HepG2 (cell line): ENCODE data around the gene GFOD1. TPM values are rescaled to one million over a fixed set of nuclear protein-coding genes. Genes with fewer than 3 reads are reported as not detected.

Experiments used
- ATAC-seq: fragments of 200-7000 bp; cut with Tn5 transposase; 3 replicates; pipeline ENCODE4 v1.9.1; 2020; ENCODE audit warnings: mild to moderate bottlenecking, moderate library complexity
- BruUV-seq: library from RNA; stranded (reverse); fragments of 400-500 nt; replicated peaks from 2 replicates; lab custom pipeline; 2021; lab: Mats Ljungman, UMichigan
- CTCF ChIA-PET: fragments of 300-600 bp; formaldehyde crosslinking; extraction: SDS; loops from one replicate; lab custom pipeline; 2021; ENCODE audit warnings: low total read pairs, inconsistent platforms, low intra/inter-chr PET ratio; lab: Yijun Ruan, JAX
- POLR2A ChIA-PET: fragments of 350-600 bp; sonication (Branson Sonifier 250); formaldehyde crosslinking; loops from one replicate; lab custom pipeline; 2020; ENCODE audit warnings: antibody characterized with exemption, inconsistent platforms; lab: Yijun Ruan, JAX
- DNase-seq: peaks from one replicate; pipeline ENCODE4 v3.0.0-alpha.2; 2015; ENCODE audit warnings: low spot score
- FAIRE-seq: peaks from 3 replicates; lab custom pipeline; 2011; peaks lifted over from hg19 to GRCh38; lab: Jason Lieb, UNC
- H2AFZ ChIP-seq: one replicate; pipeline ENCODE4 v1.6.1; 2011; ENCODE audit warnings: low read length, inconsistent platforms
- H3K27ac ChIP-seq: fragments of 300-600 bp; 3 replicates; pipeline ENCODE4 v1.8.0; 2011; ENCODE audit warnings: mixed run types, mild to moderate bottlenecking, mixed read lengths, low read length, inconsistent platforms; ENCODE audit not compliant: insufficient read depth; ENCODE audit errors: extremely low read length
- H3K27me3 ChIP-seq, 2 experiments: fragments of 200-600 bp in 1 of 2; 2 replicates in 1 of 2; 3 replicates in 1 of 2; pipeline versions ENCODE4 v1.6.0 to v1.8.0; 2011; ENCODE audit warnings: low read length in 2 of 2, mild to moderate bottlenecking in 2 of 2, moderate library complexity in 2 of 2, inconsistent platforms in 1 of 2; ENCODE audit not compliant: insufficient read depth in 2 of 2, control insufficient read depth in 1 of 2
- H3K36me3 ChIP-seq, 2 experiments: fragments of 200-600 bp in 1 of 2; replicated peaks in 1 of 2; 2 replicates in 1 of 2; 3 replicates in 1 of 2; pipeline versions ENCODE4 v1.5.1 to v1.8.0; 2011; ENCODE audit warnings: low read length in 2 of 2, inconsistent platforms in 1 of 2; ENCODE audit not compliant: insufficient read depth in 2 of 2, control insufficient read depth in 1 of 2
- H3K4me1 ChIP-seq: 2 replicates; pipeline ENCODE4 v1.5.1; 2012; ENCODE audit warnings: low read length, inconsistent platforms; ENCODE audit not compliant: insufficient read depth
- H3K4me2 ChIP-seq: 2 replicates; pipeline ENCODE4 v1.6.0; 2011; ENCODE audit warnings: low read depth, low read length, inconsistent platforms
- H3K4me3 ChIP-seq, 3 experiments: fragments of 200-600 bp in 1 of 3; sonication (generic), shearing (Covaris generic) in 1 of 3; replicated peaks in 1 of 3; 2 replicates each; pipeline ENCODE4 v1.5.1; 2011 to 2016; ENCODE audit warnings: low read length in 3 of 3, inconsistent platforms in 2 of 3, low read depth in 2 of 3, mild to moderate bottlenecking in 2 of 3, control low read depth in 1 of 3, mixed read lengths in 1 of 3; ENCODE audit not compliant: insufficient read depth in 1 of 3
- H3K79me2 ChIP-seq: one replicate; pipeline ENCODE4 v1.6.1; 2011; ENCODE audit warnings: low read length, inconsistent platforms; ENCODE audit not compliant: insufficient read depth
- H3K9ac ChIP-seq: 2 replicates; pipeline ENCODE4 v1.6.0; 2011; ENCODE audit warnings: mild to moderate bottlenecking, low read depth, low read length, inconsistent platforms; ENCODE audit not compliant: insufficient read depth
- H3K9me3 ChIP-seq: 2 replicates; pipeline ENCODE4 v1.5.1; 2012; ENCODE audit warnings: mild to moderate bottlenecking, low read length
- H4K20me1 ChIP-seq: 2 replicates; pipeline ENCODE4 v1.6.0; 2011; ENCODE audit warnings: inconsistent platforms, mild to moderate bottlenecking, low read length, moderate library complexity; ENCODE audit not compliant: insufficient read depth
- CTCF ChIP-seq: sonication (generic); formaldehyde crosslinking; IDR thresholded peaks from 2 replicates; pipeline ENCODE4 v1.5.0; 2020; ENCODE audit warnings: mild to moderate bottlenecking, missing genetic modification reagents, moderate library complexity
- DDIT3 ChIP-seq: sonication (generic); formaldehyde crosslinking; IDR thresholded peaks from 2 replicates; pipeline ENCODE4 v1.4.0; 2020; ENCODE audit warnings: mild to moderate bottlenecking, missing genetic modification reagents
- HNF1A ChIP-seq, 2 experiments: sonication (generic) in 1 of 2; formaldehyde crosslinking in 1 of 2; IDR thresholded peaks; 2 replicates each; pipeline versions ENCODE4 v1.4.0 to v1.6.1; 2016 to 2020; ENCODE audit warnings: borderline replicate concordance in 1 of 2, low read depth in 1 of 2, mild to moderate bottlenecking in 1 of 2, missing genetic modification reagents in 1 of 2
- KDM1A ChIP-seq: IDR thresholded peaks from 2 replicates; pipeline ENCODE4 v1.6.1; 2016; ENCODE audit warnings: missing compliant biosample characterization
- SSRP1 ChIP-seq: IDR thresholded peaks from 2 replicates; pipeline ENCODE4 v1.6.1; 2016; ENCODE audit warnings: control low read depth
- STAG1 ChIP-seq: sonication (generic); formaldehyde crosslinking; IDR thresholded peaks from 2 replicates; pipeline ENCODE4 v1.4.0; 2020; ENCODE audit warnings: missing genetic modification reagents
- ZNF574 ChIP-seq: sonication (generic); formaldehyde crosslinking; IDR thresholded peaks from 2 replicates; pipeline ENCODE4 v1.4.0; 2020; ENCODE audit warnings: missing genetic modification reagents
- WGBS: methylation state at CpG from one replicate; pipeline ENCODE4 v1.1.6; 2017; ENCODE audit warnings: low lambda C conversion rate; 5-methylcytosine and 5-hydroxymethylcytosine counted together
- in situ Hi-C: cut with HindIII; loops from 2 replicates; pipeline ENCODE4 v1.10.0; 2017; ENCODE audit warnings: low pct_unique_long_range_greater_than_20kb; ENCODE audit not compliant: extremely low pct_ligation_motif_present
- intact Hi-C: fragments of 100-400 bp; cut with micrococcal nuclease; formaldehyde crosslinking; loops from one replicate; pipeline ENCODE4 v1.10.0; 2022; ENCODE audit not compliant: unreplicated experiment
- polyA plus RNA-seq, 8 experiments: library from polyadenylated mRNA; depleted of rRNA in 3 of 8; stranded (reverse) in 7 of 8; unstranded in 1 of 8; fragments of >200 nt; fragmentation: Illumina TruSeq in 4 of 8; extraction: Trizol in 4 of 8; gene quantifications; 2 replicates each; pipeline versions ENCODE4 v1.2.1 to v1.2.3, GENCODE V29; 2011 to 2016; ENCODE audit warnings: low read depth in 4 of 8, missing spikeins in 1 of 8, mixed read lengths in 1 of 8; ENCODE audit not compliant: insufficient read depth in 1 of 8
- total RNA-seq, 5 experiments: library from RNA; depleted of rRNA; stranded (reverse); fragments of >200 nt; fragmentation: Illumina TruSeq; extraction: Trizol; gene quantifications; 2 replicates each; pipeline ENCODE4 v1.2.3, GENCODE V29; 2016; ENCODE audit warnings: low read depth in 1 of 5

Gene GFOD1
- total and polyA plus RNA-seq, 2 of the 13 experiments (the other 11 are each of a cell fraction or from before 2014, with no cell fraction given): 1.9 to 6.4 TPM

- TF ChIP-seq SSRP1 (CRISPR knock-in tag) (no peak), DDIT3 (no peak), HNF1A (IDR thresholded peaks at IDR 0.05; ENCODE audit: low read depth) (no peak), HNF1A (CRISPR knock-in tag; IDR thresholded peaks at IDR 0.05; ENCODE audit: borderline replicate concordance) (no peak)
These were observed 58.0 kb downstream of the GFOD1 start (continued) for GRCh38 chr6:13429406-13429753.

GRCh38 chr6:13428583-13429405 is 58.6 kb downstream of the GFOD1 start:
- ATAC-seq: no peak
- Histone ChIP-seq H3K27ac (no peak overlapping the region), H3K4me2 (no peak overlapping the region), H3K9ac (no peak overlapping the region), H3K4me3 (no peak overlapping the region)
- POLR2A ChIA-PET: no interaction called here
- in situ Hi-C loops: no loop called here
- WGBS: 92% methylated on average over 13 of the region's 13 CpGs
- TF ChIP-seq STAG1 (CRISPR knock-in tag) (peak; percentile 43), ZNF574 (CRISPR knock-in tag) (peak; percentile 28; the same call in 1 of the 2 replicates), KDM1A (CRISPR knock-in tag) (no peak), CTCF (peak; percentile 31; the same call in 1 of the 2 replicates)
- TF ChIP-seq, all 625 proteins: peak for 3
- intact Hi-C loops: no loop called here
- BruUV-seq: no TSS peak
- Histone ChIP-seq H3K27me3 (no peaks in the 10 kb centered on the region), H3K4me1 (peaks cover 17% of the 10 kb centered on the region), H3K9me3 (no peaks in the 10 kb centered on the region), H2AFZ (no peak overlapping the region), H4K20me1 (no peaks in the 10 kb centered on the region), H3K79me2 (no peaks in the 10 kb centered on the region), H3K36me3 (no peaks in the 10 kb centered on the region)
- CTCF ChIA-PET: no interaction called here
- FAIRE-seq (no peak), DNase-seq (no peak)
